H1 (cell line): Measurements from ENCODE around the gene GRID1. TPM values are rescaled to one million over a fixed set of nuclear protein-coding genes. Genes with fewer than 3 reads are reported as not detected.

Experiments used
- CTCF ChIA-PET: fragments of 300-600 bp; sonication (Branson Sonifier 250); formaldehyde crosslinking; loops from one replicate; lab custom pipeline; 2021; ENCODE audit not compliant: partially characterized antibody; lab: Charles Lee
- POLR2A ChIA-PET: fragments of 300-600 bp; sonication (Branson Sonifier 250); formaldehyde crosslinking; loops from one replicate; lab custom pipeline; 2021; ENCODE audit warnings: inconsistent platforms; ENCODE audit not compliant: partially characterized antibody; lab: Charles Lee
- DNase-seq, 2 experiments: peaks; one replicate each; pipeline versions ENCODE4 v3.0.0 to v3.0.0-alpha.2; 2010 to 2022; ENCODE audit warnings: low spot score in 2 of 2, low read depth in 1 of 2, mixed read lengths in 1 of 2
- FAIRE-seq: peaks from 2 replicates; lab custom pipeline; 2011; peaks lifted over from hg19 to GRCh38; lab: Jason Lieb, UNC
- H2AFZ ChIP-seq: 2 replicates; pipeline ENCODE4 v1.8.1; 2012; ENCODE audit warnings: low read length, inconsistent platforms
- H2AK5ac ChIP-seq: 2 replicates; pipeline ENCODE4 v1.6.1; 2013; ENCODE audit warnings: low read depth, low read length
- H2BK120ac ChIP-seq: replicated peaks from 2 replicates; pipeline ENCODE3; 2013; ENCODE audit warnings: low read depth, low read length, inconsistent platforms
- H2BK12ac ChIP-seq: 2 replicates; pipeline ENCODE4 v1.6.1; 2013; ENCODE audit warnings: low read depth, low read length
- H2BK15ac ChIP-seq: 2 replicates; pipeline ENCODE4 v1.6.1; 2013; ENCODE audit warnings: low read length
- H2BK20ac ChIP-seq: 2 replicates; pipeline ENCODE4 v1.6.1; 2013; ENCODE audit warnings: low read length
- H2BK5ac ChIP-seq: 2 replicates; pipeline ENCODE4 v1.6.1; 2013; ENCODE audit warnings: low read depth, low read length
- H3K14ac ChIP-seq: 2 replicates; pipeline ENCODE4 v1.6.1; 2013; ENCODE audit warnings: inconsistent platforms; ENCODE audit not compliant: insufficient read length
- H3K18ac ChIP-seq: 2 replicates; pipeline ENCODE4 v1.6.1; 2013; ENCODE audit warnings: low read length; ENCODE audit errors: extremely low read depth
- H3K23ac ChIP-seq: 2 replicates; pipeline ENCODE4 v1.6.1; 2013; ENCODE audit warnings: inconsistent platforms; ENCODE audit not compliant: insufficient read length
- H3K23me2 ChIP-seq: 2 replicates; pipeline ENCODE4 v1.6.1; 2013; ENCODE audit warnings: low read depth, low read length
- H3K27ac ChIP-seq: 2 replicates; pipeline ENCODE4 v1.6.1; 2011; ENCODE audit warnings: low read depth, low read length, inconsistent platforms
- H3K27me3 ChIP-seq, 4 experiments: replicated peaks in 1 of 4; 1 replicate in 1 of 4; 2 replicates in 3 of 4; pipeline versions ENCODE4 v1.6.1 to v1.8.1; 2011 to 2013; ENCODE audit warnings: low read length in 3 of 4, mild to moderate bottlenecking in 3 of 4, inconsistent platforms in 2 of 4, mixed read lengths in 2 of 4, moderate library complexity in 1 of 4; ENCODE audit not compliant: control insufficient read depth in 3 of 4, insufficient read depth in 3 of 4; ENCODE audit errors: extremely low read depth in 1 of 4
- H3K36me3 ChIP-seq, 4 experiments: 2 replicates each; pipeline versions ENCODE4 v1.6.1 to v1.8.1; 2011 to 2013; ENCODE audit warnings: mild to moderate bottlenecking in 4 of 4, low read length in 3 of 4, moderate library complexity in 2 of 4, control low read depth in 1 of 4, inconsistent platforms in 1 of 4; ENCODE audit not compliant: insufficient read depth in 4 of 4, control insufficient read depth in 2 of 4
- H3K4ac ChIP-seq: replicated peaks from 2 replicates; pipeline ENCODE3; 2013; ENCODE audit warnings: low read length, low read depth, mixed read lengths, inconsistent platforms; ENCODE audit not compliant: insufficient read length
- H3K4me1 ChIP-seq, 4 experiments: replicated peaks in 1 of 4; 1 replicate in 1 of 4; 2 replicates in 3 of 4; pipeline versions ENCODE4 v1.6.1 to v1.8.1; 2011 to 2013; ENCODE audit warnings: low read length in 3 of 4, inconsistent platforms in 2 of 4, mixed read lengths in 1 of 4; ENCODE audit not compliant: insufficient read depth in 4 of 4, control insufficient read depth in 3 of 4
- H3K4me2 ChIP-seq, 2 experiments: 2 replicates each; pipeline versions ENCODE4 v1.6.1 to v1.8.1; 2011 to 2013; ENCODE audit warnings: low read depth in 2 of 2, low read length in 2 of 2, control low read depth in 1 of 2, inconsistent platforms in 1 of 2, mild to moderate bottlenecking in 1 of 2; ENCODE audit not compliant: insufficient read depth in 1 of 2
- H3K4me3 ChIP-seq, 4 experiments: fragments of 200-600, 300-600 bp in 1 of 4; sonication (generic), shearing (Covaris generic), sonication (Bioruptor Twin) in 1 of 4; 2 replicates each; pipeline versions ENCODE4 v1.5.1 to v1.8.1; 2011 to 2016; ENCODE audit warnings: low read length in 4 of 4, low read depth in 3 of 4, control low read depth in 2 of 4, inconsistent platforms in 2 of 4, mild to moderate bottlenecking in 2 of 4, mixed read lengths in 1 of 4, moderate library complexity in 1 of 4; ENCODE audit not compliant: insufficient read depth in 2 of 4; ENCODE audit errors: extremely low read depth in 1 of 4
- H3K56ac ChIP-seq: replicated peaks from 2 replicates; pipeline ENCODE3; 2013; ENCODE audit warnings: low read depth, mild to moderate bottlenecking, mixed read lengths, low read length, inconsistent platforms; ENCODE audit not compliant: insufficient read length
- H3K79me1 ChIP-seq: 2 replicates; pipeline ENCODE4 v1.6.1; 2013; ENCODE audit warnings: low read depth, low read length, control low read depth
- H3K79me2 ChIP-seq, 2 experiments: 2 replicates each; pipeline versions ENCODE4 v1.6.1 to v1.8.1; 2012 to 2013; ENCODE audit warnings: low read length in 2 of 2, mild to moderate bottlenecking in 2 of 2, inconsistent platforms in 1 of 2; ENCODE audit not compliant: insufficient read depth in 2 of 2, control insufficient read depth in 1 of 2
- H3K9ac ChIP-seq, 4 experiments: replicated peaks in 1 of 4; 1 replicate in 1 of 4; 2 replicates in 3 of 4; pipeline versions ENCODE4 v1.6.1 to v1.8.1; 2011 to 2013; ENCODE audit warnings: low read depth in 3 of 4, low read length in 3 of 4, control low read depth in 2 of 4, mild to moderate bottlenecking in 2 of 4, moderate library complexity in 2 of 4, inconsistent platforms in 1 of 4; ENCODE audit errors: extremely low read depth in 1 of 4
- H3K9me3 ChIP-seq, 2 experiments: 2 replicates each; pipeline versions ENCODE4 v1.6.1 to v1.8.1; 2012 to 2013; ENCODE audit warnings: mild to moderate bottlenecking in 2 of 2, moderate library complexity in 2 of 2, control low read depth in 1 of 2, inconsistent platforms in 1 of 2, low read depth in 1 of 2, low read length in 1 of 2, mixed read lengths in 1 of 2; ENCODE audit not compliant: insufficient read depth in 2 of 2
- H4K20me1 ChIP-seq, 2 experiments: replicated peaks in 1 of 2; 2 replicates each; pipeline versions ENCODE3 to v1.8.1; 2011 to 2013; ENCODE audit warnings: inconsistent platforms in 2 of 2, low read length in 2 of 2, mild to moderate bottlenecking in 1 of 2; ENCODE audit not compliant: insufficient read depth in 2 of 2, control insufficient read depth in 1 of 2
- H4K5ac ChIP-seq: 2 replicates; pipeline ENCODE4 v1.6.1; 2013; ENCODE audit warnings: low read length, low read depth, mixed read lengths, inconsistent platforms; ENCODE audit not compliant: insufficient read length
- H4K8ac ChIP-seq: 2 replicates; pipeline ENCODE4 v1.8.0; 2013; ENCODE audit warnings: mild to moderate bottlenecking, moderate library complexity, low read length, inconsistent platforms; ENCODE audit not compliant: insufficient read depth; ENCODE audit errors: extremely low read depth
- H4K91ac ChIP-seq: replicated peaks from 2 replicates; pipeline ENCODE3; 2013; ENCODE audit warnings: low read length, mixed read lengths, inconsistent platforms; ENCODE audit not compliant: insufficient read length
- CHD2 ChIP-seq: IDR thresholded peaks from 2 replicates; pipeline ENCODE4 v1.6.1; 2012; ENCODE audit warnings: low read length, improper control_type of control experiment
- NANOG ChIP-seq: IDR thresholded peaks from 2 replicates; pipeline ENCODE4 v1.6.1; 2011; ENCODE audit warnings: low read length, low read depth, mild to moderate bottlenecking, inconsistent platforms; ENCODE audit not compliant: insufficient read depth, poor library complexity, severe bottlenecking
- RAD21 ChIP-seq, 2 experiments: IDR thresholded peaks in 1 of 2; conservative IDR thresholded peaks in 1 of 2; 2 replicates each; pipeline ENCODE4 v1.6.1; 2011; ENCODE audit warnings: low read depth in 2 of 2, low read length in 2 of 2, improper control_type of control experiment in 1 of 2, inconsistent platforms in 1 of 2, mild to moderate bottlenecking in 1 of 2, moderate library complexity in 1 of 2
- RFX5 ChIP-seq: IDR thresholded peaks from 2 replicates; pipeline ENCODE4 v1.6.1; 2011; ENCODE audit warnings: low read depth, low read length, improper control_type of control experiment, borderline replicate concordance
- RNF2 ChIP-seq: fragments of 200-900, 300-1000 bp; sonication (generic); IDR thresholded peaks from 2 replicates; pipeline ENCODE4 v1.7.1; 2016; ENCODE audit warnings: borderline replicate concordance, low read depth, mild to moderate bottlenecking, antibody characterized with exemption, low read length; ENCODE audit not compliant: poor library complexity, severe bottlenecking; ENCODE audit errors: missing control alignments
- SIX5 ChIP-seq: IDR thresholded peaks from 2 replicates; pipeline ENCODE4 v1.6.1; 2011; ENCODE audit warnings: mild to moderate bottlenecking, low read depth, low read length
- TAF7 ChIP-seq: optimal IDR thresholded peaks from 2 replicates; pipeline ENCODE3; 2011; ENCODE audit warnings: low read depth, mild to moderate bottlenecking, inconsistent platforms, low read length, moderate library complexity, borderline replicate concordance
- WGBS, 2 experiments: shearing (Covaris generic) in 1 of 2; methylation state at CpG; one replicate each; pipeline versions ENCODE4 v1.1.6 to v1.1.7; 2013 to 2015; ENCODE audit warnings: low lambda C conversion rate in 2 of 2, mixed read lengths in 2 of 2, inconsistent platforms in 1 of 2, low coverage in 1 of 2, missing lambda C conversion rate in 1 of 2; ENCODE audit not compliant: insufficient replicate concordance in 2 of 2, insufficient coverage in 1 of 2, insufficient read length in 1 of 2; ENCODE audit errors: extremely low coverage in 1 of 2, missing lambda C conversion rate in 1 of 2; 5-methylcytosine and 5-hydroxymethylcytosine counted together
- polyA plus RNA-seq, 7 experiments: library from polyadenylated mRNA; depleted of rRNA in 3 of 7; stranded (reverse) in 5 of 7; unstranded in 2 of 7; fragments of >200 nt in 5 of 7; fragments of 200-250 nt in 2 of 7; gene quantifications; 1 replicate in 5 of 7; 2 replicates in 1 of 7; 4 replicates in 1 of 7; pipeline versions ENCODE4 v1.2.1 to v1.2.3, GENCODE V29; 2011 to 2013; ENCODE audit warnings: missing spikeins in 2 of 7, mixed read lengths in 2 of 7
- total RNA-seq: library from RNA; stranded (reverse); fragmentation: NEBNext Ultra II Directional; extraction: Animal tissue kit (Norgen Biotek cat#: 25700); gene quantifications from 2 replicates; pipeline ENCODE4 v1.2.1, GENCODE V29; 2021

Gene GRID1
- total and polyA plus RNA-seq, 2 of the 8 experiments (the other 6 are each of a cell fraction or from before 2014, with no cell fraction given), result 0.22 to 0.30 TPM

DNA sequence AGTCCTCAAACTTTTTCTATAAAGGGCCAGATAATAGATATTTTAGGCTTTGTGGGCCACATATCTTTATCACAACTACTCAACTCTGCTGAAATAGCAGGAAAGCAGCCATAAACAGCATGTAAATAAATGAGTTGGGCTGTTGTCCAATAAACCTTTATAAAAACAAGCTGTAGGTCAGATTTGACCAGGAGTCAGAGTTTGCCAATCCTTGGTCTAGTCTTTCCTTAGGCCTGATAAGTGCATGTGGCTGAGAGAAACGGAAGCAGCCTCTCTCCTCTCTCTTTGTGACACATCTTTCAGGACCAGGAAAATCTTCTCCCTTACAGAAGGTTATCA, 724.5 kb downstream of the GRID1 start:
- H3K79me1 ChIP-seq, result no peaks in the 10 kb centered on the region
- H4K5ac ChIP-seq, result no peak overlapping the region
- no peak overlapping the region for H3K56ac ChIP-seq
- H4K91ac ChIP-seq, result no peak overlapping the region
- DNase-seq, result no peak
- H3K23me2 ChIP-seq, result no peaks in the 10 kb centered on the region
- H3K4me1 ChIP-seq, result no peaks in the 10 kb centered on the region
- H3K79me2 ChIP-seq, result no peaks in the 10 kb centered on the region
- H3K18ac ChIP-seq, result no peak overlapping the region
- no peaks in the 10 kb centered on the region for H4K20me1 ChIP-seq
- no peak overlapping the region for H4K8ac ChIP-seq
- no peak overlapping the region for H2BK12ac ChIP-seq
- no peak overlapping the region for H3K27ac ChIP-seq
- POLR2A ChIA-PET, result no interaction called here
- H3K23ac ChIP-seq, result no peak overlapping the region
- TF ChIP-seq CHD2 (no peak), RFX5 (no peak), NANOG (no peak), SIX5 (no peak), RNF2 (no peak), TAF7 (no peak), RAD21 (IDR thresholded peaks at IDR 0.05 in 1 of 2, conservative IDR thresholded peaks at IDR 0.05 in 1 of 2; ENCODE audit: low read depth in 2 of 2, low read length in 2 of 2) (no peak)
- no peaks in the 10 kb centered on the region for H3K9me3 ChIP-seq
- FAIRE-seq, result no peak
- no peak overlapping the region for H2AFZ ChIP-seq
- 78% methylated on average over 1 of the region's 1 CpG; no CpG with 5 or more reads in 1 of the 2 experiments for WGBS, 2 experiments
- H2BK20ac ChIP-seq, result no peak overlapping the region
- no peak overlapping the region for H3K4me3 ChIP-seq
- no peak overlapping the region for H2AK5ac ChIP-seq
- no peak overlapping the region for H3K9ac ChIP-seq
- H3K4me2 ChIP-seq, result no peak overlapping the region
- no peaks in the 10 kb centered on the region for H3K36me3 ChIP-seq
- H3K14ac ChIP-seq, result no peak overlapping the region
- CTCF ChIA-PET, result interaction anchor here (0.6 to 0.8 kb wide), 2 partner anchors 21 to 428 kb away, joined by 3 to 4 read pairs; no protein-coding TSS in a partner anchor
- no peak overlapping the region for H2BK15ac ChIP-seq
- H3K4ac ChIP-seq, result no peak overlapping the region
- H2BK120ac ChIP-seq, result no peak overlapping the region
- H2BK5ac ChIP-seq, result no peak overlapping the region
- H3K27me3 ChIP-seq, result no peaks in the 10 kb centered on the region
